Mucosa of rectum (tissue), 2 donors: ENCODE results near the gene RTBDN.

Source experiments
- H3K27ac ChIP-seq, 2 donors: one replicate each; pipeline ENCODE4 v1.7.0; 2013; ENCODE audit warnings: inconsistent platforms in 2 of 2, low read depth in 2 of 2, low read length in 2 of 2
- H3K27me3 ChIP-seq, 2 donors: one replicate each; pipeline ENCODE4 v1.7.0; 2013; ENCODE audit warnings: low read length in 2 of 2; ENCODE audit not compliant: control insufficient read depth in 2 of 2, insufficient read depth in 2 of 2
- H3K36me3 ChIP-seq, 2 donors: one replicate each; pipeline ENCODE4 v1.7.0; 2013; ENCODE audit warnings: low read length in 2 of 2; ENCODE audit not compliant: control insufficient read depth in 2 of 2, insufficient read depth in 2 of 2
- H3K4me1 ChIP-seq, 2 donors: one replicate each; pipeline ENCODE4 v1.7.0; 2013; ENCODE audit warnings: low read length in 2 of 2, mild to moderate bottlenecking in 1 of 2; ENCODE audit not compliant: control insufficient read depth in 2 of 2, insufficient read depth in 2 of 2
- H3K4me3 ChIP-seq, 2 donors: one replicate each; pipeline ENCODE4 v1.7.0; 2013; ENCODE audit warnings: low read length in 2 of 2
- H3K9ac ChIP-seq, 2 donors: one replicate each; pipeline ENCODE4 v1.7.0; 2013; ENCODE audit warnings: low read length in 2 of 2, low read depth in 1 of 2, mild to moderate bottlenecking in 1 of 2
- H3K9me3 ChIP-seq, 2 donors: one replicate each; pipeline ENCODE4 v1.7.0; 2013; ENCODE audit warnings: low read length in 2 of 2; ENCODE audit not compliant: control insufficient read depth in 2 of 2
- donor health status: healthy.
- donor health status: Normal muscosa, but diverticular disease.

RTBDN gene

GRCh38 chr19:12786952-12787351 is 47.4 kb downstream of the RTBDN start:
- no peak overlapping the region for H3K4me3 ChIP-seq
- H3K27ac ChIP-seq: peak overlapping the region; percentile 100
- peaks cover 78 to 80% of the 10 kb centered on the region in 2 donors for H3K4me1 ChIP-seq
- H3K9me3 ChIP-seq: no peaks in the 10 kb centered on the region
- H3K27me3 ChIP-seq: no peaks in the 10 kb centered on the region
- no peaks in the 10 kb centered on the region for H3K36me3 ChIP-seq
- peak overlapping the region; percentile 56 to 72 for H3K9ac ChIP-seq

- Histone ChIP-seq H3K36me3 (no peaks in the 10 kb centered on the region), H3K9ac (peak overlapping the region; percentile 68 to 72), H3K4me1 (peaks cover 80 to 83% of the 10 kb centered on the region in 2 donors), H3K27me3 (no peaks in the 10 kb centered on the region), H3K4me3 (peak overlapping the region in 1 of 2 donors; percentile 19), H3K9me3 (no peaks in the 10 kb centered on the region), H3K27ac (peak overlapping the region; percentile 100)
Measured at GRCh38 chr19:12786141-12786870, 48.1 kb downstream of the RTBDN start.

GRCh38 chr19:12785431-12786031 is 48.8 kb downstream of the RTBDN start:
- Histone ChIP-seq H3K9me3 (no peaks in the 10 kb centered on the region), H3K4me3 (peak overlapping the region; percentile 19 to 26), H3K4me1 (peaks cover 74 to 78% of the 10 kb centered on the region in 2 donors), H3K27me3 (no peaks in the 10 kb centered on the region), H3K36me3 (no peaks in the 10 kb centered on the region), H3K9ac (peak overlapping the region; percentile 68 to 72), H3K27ac (peak overlapping the region; percentile 100)

GRCh38 chr19:12784871-12785430 is 49.4 kb downstream of the RTBDN start:
- Histone ChIP-seq H3K9ac (peak overlapping the region; percentile 68 to 72), H3K27ac (peak overlapping the region; percentile 100), H3K27me3 (no peaks in the 10 kb centered on the region), H3K36me3 (no peaks in the 10 kb centered on the region), H3K9me3 (no peaks in the 10 kb centered on the region), H3K4me1 (peaks cover 69 to 74% of the 10 kb centered on the region in 2 donors), H3K4me3 (peak overlapping the region in 1 of 2 donors; percentile 34)

GRCh38 chr19:12784394-12784870 is 49.9 kb downstream of the RTBDN start:
- Histone ChIP-seq H3K9ac (peak overlapping the region; percentile 56 to 72), H3K36me3 (no peaks in the 10 kb centered on the region), H3K9me3 (no peaks in the 10 kb centered on the region), H3K4me1 (peaks cover 71 to 74% of the 10 kb centered on the region in 2 donors), H3K27ac (peak overlapping the region; percentile 100), H3K4me3 (peak overlapping the region in 1 of 2 donors; percentile 34), H3K27me3 (no peaks in the 10 kb centered on the region)

- Histone ChIP-seq H3K9me3 (no peaks in the 10 kb centered on the region), H3K4me1 (peaks cover 69 to 71% of the 10 kb centered on the region in 2 donors), H3K9ac (peak overlapping the region; percentile 56 to 72), H3K4me3 (peak overlapping the region; percentile 22), H3K36me3 (no peaks in the 10 kb centered on the region), H3K27me3 (no peaks in the 10 kb centered on the region), H3K27ac (peak overlapping the region; percentile 100)
Measured at GRCh38 chr19:12783849-12784393, 50.5 kb downstream of the RTBDN start.

- no peaks in the 10 kb centered on the region for H3K36me3 ChIP-seq
- peak overlapping the region; percentile 100 for H3K27ac ChIP-seq
- peaks cover 69 to 71% of the 10 kb centered on the region in 2 donors for H3K4me1 ChIP-seq
- peak overlapping the region; percentile 15 to 78 for H3K9ac ChIP-seq
- no peaks in the 10 kb centered on the region for H3K27me3 ChIP-seq
- no peaks in the 10 kb centered on the region for H3K9me3 ChIP-seq
- H3K4me3 ChIP-seq: peak overlapping the region in 1 of 2 donors; percentile 67
Measured at GRCh38 chr19:12783291-12783848, 51.0 kb downstream of the RTBDN start.

- Histone ChIP-seq H3K27ac (peak overlapping the region; percentile 100), H3K9ac (peak overlapping the region; percentile 78 to 94), H3K4me1 (peaks cover 66 to 70% of the 10 kb centered on the region in 2 donors), H3K9me3 (no peaks in the 10 kb centered on the region), H3K4me3 (peak overlapping the region; percentile 67 to 80), H3K27me3 (no peaks in the 10 kb centered on the region), H3K36me3 (no peaks in the 10 kb centered on the region)
Measured at GRCh38 chr19:12782424-12783290, 51.7 kb downstream of the RTBDN start.

GRCh38 chr19:12782174-12782423 is 52.3 kb downstream of the RTBDN start:
- peak overlapping the region; percentile 78 to 94 for H3K9ac ChIP-seq
- no peaks in the 10 kb centered on the region for H3K36me3 ChIP-seq
- H3K27me3 ChIP-seq: no peaks in the 10 kb centered on the region
- peak overlapping the region; percentile 67 to 80 for H3K4me3 ChIP-seq
- no peaks in the 10 kb centered on the region for H3K9me3 ChIP-seq
- peak overlapping the region; percentile 100 for H3K27ac ChIP-seq
- H3K4me1 ChIP-seq: peaks cover 65 to 69% of the 10 kb centered on the region in 2 donors
